Activated T-helper 17 cell treated with anti-CD3 and anti-CD28 coated beads, Interleukin-2, amount 50 U/mL, for 72 hours (primary cell): ENCODE data around the gene GMNN. TPM values are rescaled to one million over a fixed set of nuclear protein-coding genes. Genes with fewer than 3 reads are reported as not detected.
"Not testable (repeated sequence)": the region's sequence is repeated elsewhere in the genome, so short reads cannot be mapped to it uniquely, and the experiment has no call there.

Source experiments
- ATAC-seq: fragments of 150-1000 bp; cut with Tn5 transposase; replicated peaks from 2 replicates; pipeline ENCODE4 v1.10.0; 2021; ENCODE audit warnings: mild to moderate bottlenecking, moderate library complexity
- H3K27ac Mint-ChIP-seq: one replicate; pipeline ENCODE4 v1.8.0; 2022; ENCODE audit warnings: mixed read lengths
- H3K27me3 Mint-ChIP-seq: one replicate; pipeline ENCODE4 v1.8.0; 2022; ENCODE audit warnings: mixed read lengths
- H3K36me3 Mint-ChIP-seq: one replicate; pipeline ENCODE4 v1.8.0; 2022; ENCODE audit warnings: low read depth, mild to moderate bottlenecking, mixed read lengths
- H3K4me1 Mint-ChIP-seq: one replicate; pipeline ENCODE4 v1.8.0; 2022; ENCODE audit warnings: mixed read lengths
- H3K4me3 Mint-ChIP-seq: one replicate; pipeline ENCODE4 v1.8.0; 2022; ENCODE audit warnings: mild to moderate bottlenecking, mixed read lengths
- H3K9me3 Mint-ChIP-seq: one replicate; pipeline ENCODE4 v1.8.0; 2022; ENCODE audit warnings: mixed read lengths
- total RNA-seq, 2 donors: library from RNA; stranded (reverse); gene quantifications; one replicate each; pipeline ENCODE4 v1.2.3, GENCODE V29; 2022

GMNN gene
- total RNA-seq, 2 donors from 2014 or later, result 61.3 to 80.4 TPM

DNA sequence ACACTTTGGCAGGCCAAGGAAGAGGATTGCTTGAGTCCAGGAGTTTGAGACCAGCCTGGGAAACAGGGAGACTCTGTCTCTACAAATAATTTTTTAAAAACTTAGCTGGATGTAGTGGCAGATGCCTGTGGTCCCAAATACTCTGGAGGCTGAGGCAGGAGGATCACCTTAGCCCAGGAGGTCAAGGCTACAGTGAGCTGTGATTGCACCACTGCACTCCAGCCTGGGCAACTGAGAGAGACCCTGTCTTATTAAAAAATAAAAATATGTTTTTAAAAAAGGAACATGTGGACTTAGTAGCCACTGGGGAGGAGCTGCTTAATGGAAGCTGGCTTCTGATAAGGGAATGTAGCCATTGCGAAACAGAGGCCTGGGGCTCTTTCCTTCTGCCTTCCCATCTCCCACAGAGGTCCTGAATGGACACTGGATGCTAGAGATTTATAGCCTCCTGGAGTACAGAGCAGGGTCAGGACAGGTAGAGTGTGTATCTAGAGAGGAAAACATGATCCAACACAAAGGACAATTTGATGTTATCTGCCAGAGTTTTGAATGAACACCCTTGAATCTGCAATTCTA is 21.7 kb upstream of the GMNN start:
- Mint-ChIP-seq H3K9me3 (no peaks in the 10 kb centered on the region), H3K27me3 (peaks cover 8% of the 10 kb centered on the region), H3K36me3 (no peaks in the 10 kb centered on the region), H3K4me3 (no peak overlapping the region), H3K4me1 (no peaks in the 10 kb centered on the region), H3K27ac (no peak overlapping the region)
- ATAC-seq, result no peak

DNA sequence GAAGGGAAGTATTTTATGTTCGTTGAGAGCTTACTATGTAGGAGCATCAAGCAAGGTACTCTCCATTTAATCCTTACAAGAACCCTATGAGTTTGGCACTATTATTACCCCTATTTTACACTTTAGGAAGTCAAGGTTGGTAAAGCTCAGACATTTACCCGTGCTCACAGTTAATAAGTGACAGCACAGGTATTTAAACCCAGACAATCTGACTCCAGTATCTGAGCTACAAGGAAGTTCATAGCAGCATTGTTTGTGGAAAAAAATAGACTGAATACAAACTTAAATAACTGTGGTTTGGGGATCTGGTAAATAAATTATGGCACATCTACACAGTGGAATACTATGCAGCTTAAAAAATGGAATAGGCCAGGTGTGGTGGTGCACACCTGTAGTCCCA is 21.2 kb upstream of the GMNN start:
- H3K27ac Mint-ChIP-seq, result no peak overlapping the region
- H3K27me3 Mint-ChIP-seq, result peaks cover 8% of the 10 kb centered on the region
- no peak overlapping the region for H3K4me3 Mint-ChIP-seq
- no peaks in the 10 kb centered on the region for H3K36me3 Mint-ChIP-seq
- no peaks in the 10 kb centered on the region for H3K4me1 Mint-ChIP-seq
- ATAC-seq, result no peak
- H3K9me3 Mint-ChIP-seq, result no peaks in the 10 kb centered on the region

DNA sequence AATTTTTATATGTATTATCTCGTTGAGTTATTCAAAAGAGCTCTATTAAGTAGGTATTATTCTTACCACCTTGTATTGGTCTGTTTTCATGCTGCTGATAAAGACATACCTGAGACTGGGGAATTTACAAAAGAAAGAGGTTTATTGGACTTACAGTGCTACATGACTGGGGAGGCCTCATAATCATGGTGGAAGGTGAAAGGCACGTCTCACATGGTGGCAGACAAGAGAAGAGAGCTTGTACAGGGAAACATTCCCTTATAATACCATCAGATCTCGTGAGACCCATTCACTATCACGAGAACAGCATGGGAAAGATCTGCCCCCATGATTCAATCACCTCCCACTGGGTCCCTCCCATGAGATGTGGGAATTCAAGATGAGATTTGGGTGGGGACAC is 20.4 kb upstream of the GMNN start:
- not testable (repeated sequence) for H3K27me3 Mint-ChIP-seq, H3K27ac Mint-ChIP-seq, H3K4me1 Mint-ChIP-seq, H3K4me3 Mint-ChIP-seq, ATAC-seq, H3K36me3 Mint-ChIP-seq, H3K9me3 Mint-ChIP-seq

DNA sequence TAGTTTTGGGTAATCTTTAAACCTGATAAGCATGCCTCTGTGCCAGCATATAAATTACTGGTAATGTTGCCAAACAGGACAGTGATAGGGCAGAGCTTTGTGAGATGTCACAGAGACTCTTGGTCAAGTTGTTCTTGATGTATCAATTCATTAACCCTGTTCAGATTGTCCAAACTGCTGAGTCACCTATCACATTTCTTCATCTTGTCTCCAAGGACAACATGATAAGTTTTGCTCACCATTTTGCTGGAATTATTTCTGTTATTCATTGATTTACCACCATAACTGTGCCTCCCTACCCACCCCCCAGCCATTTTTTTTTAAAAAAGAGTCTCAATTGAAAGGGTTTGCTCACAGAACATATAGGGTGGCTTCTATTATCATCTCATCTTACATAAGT is 19.5 kb upstream of the GMNN start:
- Mint-ChIP-seq H3K27ac (no peak overlapping the region), H3K4me1 (no peaks in the 10 kb centered on the region), H3K27me3 (no peaks in the 10 kb centered on the region), H3K36me3 (no peaks in the 10 kb centered on the region), H3K9me3 (no peaks in the 10 kb centered on the region), H3K4me3 (no peak overlapping the region)
- ATAC-seq, result no peak

DNA sequence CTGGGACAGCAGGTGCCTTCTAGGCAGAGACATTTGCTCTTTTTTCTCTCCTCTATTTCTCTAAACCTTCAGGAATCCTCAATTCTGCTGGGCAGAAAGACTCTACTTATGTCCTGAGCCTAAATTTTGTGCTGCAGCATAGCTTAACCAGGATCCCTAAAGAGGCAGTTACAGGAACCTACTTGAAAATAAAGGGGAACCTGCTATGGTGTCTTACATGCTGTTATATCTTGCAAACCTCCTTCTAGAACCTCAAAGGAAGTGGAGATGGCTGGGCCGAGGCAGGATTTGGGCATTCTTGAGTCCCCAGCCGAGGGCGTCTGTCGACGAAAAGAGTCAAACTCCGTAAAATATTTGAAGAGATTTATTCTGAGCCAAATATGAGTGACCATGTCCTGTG is 17.1 kb upstream of the GMNN start:
- Mint-ChIP-seq H3K4me1 (no peaks in the 10 kb centered on the region), H3K9me3 (no peaks in the 10 kb centered on the region), H3K27me3 (no peaks in the 10 kb centered on the region), H3K4me3 (no peak overlapping the region), H3K36me3 (no peaks in the 10 kb centered on the region), H3K27ac (no peak overlapping the region)
- no peak for ATAC-seq

DNA sequence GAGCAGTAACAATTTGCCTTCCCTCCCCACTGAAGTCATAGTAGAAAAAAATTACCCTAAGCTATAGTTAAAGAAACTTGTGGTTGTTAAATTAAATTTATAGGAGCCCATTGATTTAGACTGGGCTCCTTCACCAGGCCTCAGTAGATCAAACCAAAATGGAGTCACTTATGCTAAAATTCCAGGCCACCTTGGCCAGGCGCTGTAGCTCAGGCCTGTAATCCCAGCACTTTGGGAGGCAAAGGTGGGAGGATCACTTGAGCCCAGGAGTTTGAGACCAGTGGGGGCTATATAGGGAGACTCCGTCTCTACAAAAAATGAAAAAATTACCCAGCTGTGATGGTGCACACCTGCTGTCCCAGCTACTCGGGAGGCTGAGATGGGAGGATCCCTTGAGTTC is 15.0 kb upstream of the GMNN start:
- H3K27me3 Mint-ChIP-seq, result no peaks in the 10 kb centered on the region
- H3K4me3 Mint-ChIP-seq, result no peak overlapping the region
- no peaks in the 10 kb centered on the region for H3K4me1 Mint-ChIP-seq
- no peak overlapping the region for H3K27ac Mint-ChIP-seq
- no peaks in the 10 kb centered on the region for H3K9me3 Mint-ChIP-seq
- H3K36me3 Mint-ChIP-seq, result no peaks in the 10 kb centered on the region
- ATAC-seq, result no peak

DNA sequence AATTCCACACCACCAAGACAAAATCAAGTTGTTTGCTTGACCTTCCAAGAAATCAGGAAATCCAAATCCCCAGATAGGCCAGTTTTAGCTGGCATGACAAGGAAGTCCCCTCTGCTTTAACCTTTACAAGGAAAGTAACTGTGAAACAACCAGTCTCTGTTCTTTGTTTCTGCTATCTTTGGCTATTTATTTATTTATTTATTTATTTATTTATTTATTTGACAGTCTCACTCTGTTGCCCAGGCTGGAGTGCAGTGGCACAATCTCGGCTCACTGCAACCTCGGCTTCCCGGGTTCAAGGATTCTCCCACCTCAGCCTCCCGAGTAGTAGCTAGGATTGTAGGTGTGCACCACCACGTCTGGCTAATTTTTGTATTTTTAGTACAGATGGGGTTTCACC is 14.5 kb upstream of the GMNN start:
- Mint-ChIP-seq H3K36me3 (no peaks in the 10 kb centered on the region), H3K4me3 (no peak overlapping the region), H3K27ac (no peak overlapping the region), H3K9me3 (no peaks in the 10 kb centered on the region), H3K4me1 (no peaks in the 10 kb centered on the region), H3K27me3 (no peaks in the 10 kb centered on the region)
- no peak for ATAC-seq

DNA sequence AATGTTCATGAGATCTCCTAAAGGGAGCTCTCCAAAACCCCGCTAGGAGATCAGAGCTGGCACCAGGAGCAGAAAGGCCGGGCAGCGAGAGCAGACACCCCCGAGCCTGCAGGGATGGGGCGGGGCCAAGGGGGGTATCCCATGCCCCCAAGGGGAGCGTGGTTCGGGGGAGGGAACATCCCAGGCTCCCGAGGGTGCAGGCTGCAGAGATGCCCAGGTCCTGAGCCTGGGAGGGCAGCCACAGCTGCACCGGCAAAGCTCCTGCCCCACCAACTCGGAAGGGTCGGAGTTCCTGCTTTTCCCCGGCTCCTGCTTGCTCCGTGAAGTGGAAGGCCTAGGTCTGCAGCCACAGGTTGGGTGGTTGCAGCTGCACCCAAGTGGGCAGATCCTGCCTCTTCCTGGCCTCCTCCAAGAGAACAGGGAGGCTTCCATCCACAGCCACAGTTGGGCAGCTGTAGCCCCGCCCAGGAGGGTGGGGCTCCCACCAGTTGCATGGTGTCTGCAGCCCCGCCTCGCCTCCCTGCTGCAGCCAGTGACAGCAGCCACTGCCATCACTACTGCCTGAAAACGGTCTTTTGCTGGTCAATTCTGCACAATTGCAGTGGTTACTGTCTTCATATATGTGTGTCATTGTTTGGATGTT is 13.4 kb upstream of the GMNN start:
- H3K4me3 Mint-ChIP-seq, result no peak overlapping the region
- H3K27me3 Mint-ChIP-seq, result no peaks in the 10 kb centered on the region
- no peaks in the 10 kb centered on the region for H3K36me3 Mint-ChIP-seq
- H3K27ac Mint-ChIP-seq, result no peak overlapping the region
- H3K4me1 Mint-ChIP-seq, result no peaks in the 10 kb centered on the region
- peak; percentile 52 for ATAC-seq
- no peaks in the 10 kb centered on the region for H3K9me3 Mint-ChIP-seq

DNA sequence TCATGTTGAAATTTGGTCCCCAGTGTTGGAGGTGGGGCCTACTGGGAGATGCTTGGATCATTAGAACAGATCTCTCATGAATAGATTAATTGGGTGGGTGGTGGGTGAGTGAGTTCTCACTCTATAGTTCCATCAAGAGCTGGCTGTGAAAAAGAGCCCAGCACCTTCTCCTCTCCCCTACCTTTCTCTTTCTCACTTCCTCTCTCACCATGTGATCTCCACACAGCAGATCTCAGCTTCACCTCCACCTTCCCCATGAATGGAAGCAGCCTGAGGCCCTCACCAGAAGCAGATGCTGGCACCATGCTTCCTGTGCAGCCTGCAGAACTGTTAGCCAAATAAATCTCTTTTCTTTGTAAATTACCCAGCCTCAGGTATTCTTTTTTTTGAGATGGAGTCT is 12.9 kb upstream of the GMNN start:
- Mint-ChIP-seq H3K27ac (no peak overlapping the region), H3K36me3 (no peaks in the 10 kb centered on the region), H3K4me3 (no peak overlapping the region), H3K4me1 (no peaks in the 10 kb centered on the region), H3K9me3 (no peaks in the 10 kb centered on the region), H3K27me3 (no peaks in the 10 kb centered on the region)
- ATAC-seq, result no peak

DNA sequence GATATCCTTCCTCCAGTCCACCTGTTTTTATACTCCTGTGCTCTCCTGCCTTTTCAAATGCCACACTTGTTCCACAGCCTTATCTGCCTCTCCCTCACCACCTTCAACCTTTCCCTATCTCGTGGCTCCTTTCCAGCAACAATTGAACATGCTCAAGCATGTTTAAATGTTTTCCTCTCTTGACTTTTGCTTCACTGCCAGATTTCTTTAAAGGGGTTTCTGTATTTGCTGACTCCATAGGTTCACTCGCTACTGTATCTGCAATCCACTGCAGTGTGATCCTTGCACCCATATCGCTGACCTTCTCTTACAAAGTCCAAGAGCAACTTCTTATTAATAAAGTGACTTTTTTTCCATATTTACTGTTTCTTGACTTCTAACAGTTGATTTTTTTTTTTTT is 11.2 kb upstream of the GMNN start:
- Mint-ChIP-seq H3K27ac (no peak overlapping the region), H3K27me3 (no peaks in the 10 kb centered on the region), H3K36me3 (no peaks in the 10 kb centered on the region), H3K9me3 (no peaks in the 10 kb centered on the region), H3K4me1 (no peaks in the 10 kb centered on the region), H3K4me3 (no peak overlapping the region)
- ATAC-seq, result no peak

DNA sequence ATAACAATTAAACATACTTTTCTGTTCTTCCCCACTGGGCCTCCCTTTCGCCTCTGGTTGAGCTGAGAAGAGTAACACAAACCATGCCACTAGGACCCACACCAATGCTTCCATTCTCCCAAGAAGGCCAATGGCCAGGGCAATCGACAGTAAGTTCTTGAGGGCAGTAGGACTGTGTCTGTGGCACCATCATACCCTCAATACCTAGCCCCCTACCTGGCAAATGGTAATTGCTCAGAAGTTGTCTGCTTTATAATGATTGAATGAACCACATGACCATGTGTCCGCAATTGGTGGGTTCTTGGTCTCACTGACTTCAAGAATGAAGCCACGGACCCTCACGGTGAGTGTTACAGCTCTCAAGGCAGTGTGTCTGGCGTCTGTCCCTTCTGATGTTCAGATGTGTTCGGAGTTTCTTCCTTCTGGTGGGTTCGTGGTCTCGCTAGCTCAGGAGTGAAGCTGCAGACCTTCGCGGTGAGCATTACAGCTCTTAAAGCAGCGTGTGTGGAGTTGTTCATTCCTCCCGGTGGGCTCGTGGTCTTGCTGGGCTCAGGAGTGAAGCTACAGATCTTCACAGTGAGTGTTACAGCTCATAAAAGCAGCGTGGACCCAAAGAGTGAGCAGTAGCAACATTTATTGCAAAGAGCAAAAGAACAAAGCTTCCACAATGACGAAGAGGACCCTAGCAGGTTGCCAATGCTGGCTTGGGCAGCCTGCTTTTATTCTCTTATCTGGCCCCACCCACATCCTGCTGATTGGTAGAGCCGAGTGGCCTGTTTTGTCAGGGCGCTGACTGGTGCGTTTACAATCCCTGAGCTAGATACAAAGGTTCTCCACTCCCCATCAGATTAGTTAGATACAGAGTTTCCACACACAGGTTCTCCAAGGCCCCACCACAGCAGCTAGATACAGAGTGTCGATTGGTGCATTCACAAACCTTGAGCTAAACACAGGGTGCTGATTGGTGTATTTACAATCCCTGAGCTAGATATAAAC is 9.6 kb upstream of the GMNN start:
- not testable (repeated sequence) for H3K9me3 Mint-ChIP-seq, H3K27ac Mint-ChIP-seq, H3K36me3 Mint-ChIP-seq, H3K4me1 Mint-ChIP-seq, H3K4me3 Mint-ChIP-seq, H3K27me3 Mint-ChIP-seq, ATAC-seq

DNA sequence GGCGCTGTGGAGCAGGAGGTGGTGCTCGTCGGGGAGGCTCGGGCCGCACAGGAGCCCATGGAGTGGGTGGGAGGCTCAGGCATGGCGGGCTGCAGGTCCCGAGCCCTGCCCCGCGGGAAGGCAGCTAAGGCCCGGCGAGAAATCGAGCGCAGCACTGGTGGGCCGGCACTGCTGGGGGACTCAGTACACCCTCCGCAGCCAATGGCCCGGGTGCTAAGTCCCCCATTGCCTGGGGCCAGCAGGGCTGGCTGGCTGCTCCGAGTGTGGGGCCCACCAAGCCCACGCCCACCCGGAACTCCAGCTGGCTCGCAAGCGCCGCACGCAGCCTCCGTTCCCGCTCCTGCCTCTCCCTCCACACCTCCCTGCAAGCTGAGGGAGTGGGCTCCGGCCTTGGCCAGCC is 8.8 kb upstream of the GMNN start:
- not testable (repeated sequence) for H3K4me1 Mint-ChIP-seq, H3K4me3 Mint-ChIP-seq, H3K27ac Mint-ChIP-seq, H3K27me3 Mint-ChIP-seq, H3K36me3 Mint-ChIP-seq, ATAC-seq, H3K9me3 Mint-ChIP-seq

DNA sequence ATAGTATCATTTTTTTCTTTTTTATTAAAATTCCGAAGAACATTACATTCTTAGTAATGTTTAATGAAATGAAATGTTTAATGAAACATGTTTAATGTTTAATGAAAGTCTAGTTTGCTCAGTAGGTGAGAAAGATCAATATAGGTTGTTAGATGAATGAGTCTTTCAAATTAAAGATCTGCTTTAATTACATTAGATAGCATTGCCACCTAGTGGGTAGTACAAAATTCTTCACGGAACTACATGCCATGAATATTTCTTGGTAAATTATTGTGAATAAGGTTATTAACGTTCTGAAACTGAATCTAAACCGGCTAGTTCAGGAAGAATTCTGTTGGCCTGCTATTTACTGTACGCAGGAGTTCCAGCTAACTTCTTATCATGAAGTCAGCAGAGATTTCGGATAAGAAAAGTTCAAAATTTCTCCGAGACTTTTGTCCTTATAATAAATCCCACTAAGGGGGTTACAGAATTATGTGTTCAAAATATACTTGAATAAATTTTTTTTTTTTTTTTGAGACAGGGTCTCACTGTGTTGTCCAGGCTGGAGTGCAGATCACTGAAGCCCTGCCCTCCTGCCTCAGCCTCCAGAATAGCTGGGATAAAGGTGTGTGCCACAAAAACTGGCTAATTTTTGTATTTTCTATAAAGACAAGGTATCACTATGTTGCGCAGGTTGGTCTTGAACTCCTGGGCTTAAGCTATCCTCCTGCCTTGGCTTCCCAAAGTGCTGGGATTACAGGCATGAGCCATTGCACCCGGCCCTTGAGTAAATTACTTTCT is 7.9 kb upstream of the GMNN start:
- Mint-ChIP-seq H3K4me1 (no peaks in the 10 kb centered on the region), H3K27me3 (no peaks in the 10 kb centered on the region), H3K27ac (no peak overlapping the region), H3K36me3 (no peaks in the 10 kb centered on the region), H3K9me3 (no peaks in the 10 kb centered on the region), H3K4me3 (no peak overlapping the region)
- ATAC-seq, result peak; percentile 62

DNA sequence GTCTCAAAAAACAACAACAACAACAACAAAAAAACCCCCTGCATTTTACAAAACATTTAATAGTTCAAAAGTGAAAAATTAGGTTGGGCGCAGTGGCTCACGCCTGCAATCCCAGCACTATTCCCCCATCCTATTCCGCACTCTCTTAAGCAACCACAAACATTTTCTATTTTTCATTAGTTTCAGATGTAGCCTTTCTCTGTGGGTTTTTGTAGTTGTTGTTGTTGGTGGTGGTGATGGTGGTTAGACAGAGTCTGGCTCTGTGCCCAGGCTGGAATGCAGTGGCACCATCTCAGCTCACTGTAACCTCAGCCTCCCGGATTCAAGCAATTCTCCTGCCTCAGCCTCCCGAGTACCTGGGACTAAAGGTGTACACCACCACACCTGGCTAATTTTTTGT is 6.4 kb upstream of the GMNN start:
- no peak for ATAC-seq
- no peaks in the 10 kb centered on the region for H3K4me1 Mint-ChIP-seq
- no peak overlapping the region for H3K27ac Mint-ChIP-seq
- H3K27me3 Mint-ChIP-seq, result no peaks in the 10 kb centered on the region
- H3K36me3 Mint-ChIP-seq, result no peaks in the 10 kb centered on the region
- no peak overlapping the region for H3K4me3 Mint-ChIP-seq
- H3K9me3 Mint-ChIP-seq, result no peaks in the 10 kb centered on the region
